Testis (tissue), 3 donors: ENCODE measurements around the gene TC2N. TPM values are rescaled to one million over a fixed set of nuclear protein-coding genes. Genes with fewer than 3 reads are reported as not detected.

Experiments
- DNase-seq: peaks from one replicate; pipeline ENCODE4 v3.0.0-alpha.2; 2019
- H3K27ac ChIP-seq, 2 donors: fragments of 200-600 bp; sonication (generic); one replicate each; pipeline ENCODE4 v1.5.1; 2019
- H3K27me3 ChIP-seq: fragments of 200-600 bp; sonication (generic); one replicate; pipeline ENCODE4 v1.5.1; 2019
- H3K36me3 ChIP-seq: fragments of 200-600 bp; sonication (generic); one replicate; pipeline ENCODE4 v1.5.1; 2017; ENCODE audit warnings: low read depth; ENCODE audit errors: missing control alignments
- H3K4me1 ChIP-seq: fragments of 200-600 bp; sonication (generic); one replicate; pipeline ENCODE4 v1.5.1; 2019
- H3K4me3 ChIP-seq, 2 donors: fragments of 200-600 bp; sonication (generic); one replicate each; pipeline ENCODE4 v1.5.1; 2017 to 2019
- H3K9me3 ChIP-seq: fragments of 200-600 bp; sonication (generic); one replicate; pipeline ENCODE4 v1.5.1; 2017
- POLR2A ChIP-seq: fragments of 450-650 bp; IDR thresholded peaks from one replicate; pipeline ENCODE4 v1.6.1; 2017; ENCODE audit warnings: antibody characterized with exemption, mild to moderate bottlenecking, moderate library complexity
- WGBS, 2 donors: methylation state at CpG; one replicate each; pipeline ENCODE4 v1.1.5; 2018; 5-methylcytosine and 5-hydroxymethylcytosine counted together
- intact Hi-C: fragments of 100-400 bp; cut with DNase I; formaldehyde crosslinking; loops from one replicate; pipeline ENCODE4 v1.15.1; 2023; ENCODE audit warnings: low total_unique reads
- polyA plus RNA-seq: library from polyadenylated mRNA; stranded (reverse); fragments of 350-450 nt; fragmentation: Illumina TruSeq; extraction: RNeasy Lipid Tissue Mini Kit (QIAGEN cat#74804); gene quantifications from one replicate; pipeline ENCODE4 v1.2.3, GENCODE V29; 2014; ENCODE audit warnings: low read depth, low replicate concordance; ENCODE audit not compliant: insufficient read depth
- total RNA-seq, 2 donors: library from RNA; depleted of rRNA; stranded (reverse); fragments of >200 nt; gene quantifications; one replicate each; pipeline ENCODE4 v1.2.3, GENCODE V29; 2016
- TF ChIP-seq, protein P1 (sequence below), 3 experiments: fragments of 450-650 bp in 2 of 3; fragments of 200-600 bp in 1 of 3; sonication (generic) in 1 of 3; IDR thresholded peaks; one replicate each; pipeline ENCODE4 v1.5.1; 2016 to 2019; ENCODE audit warnings: antibody characterized with exemption in 3 of 3, mild to moderate bottlenecking in 2 of 3, moderate library complexity in 1 of 3

Gene TC2N
- total and polyA plus RNA-seq, 3 donors from 2014 or later, result 17.2 to 24.3 (median 19.6) TPM

DNA sequence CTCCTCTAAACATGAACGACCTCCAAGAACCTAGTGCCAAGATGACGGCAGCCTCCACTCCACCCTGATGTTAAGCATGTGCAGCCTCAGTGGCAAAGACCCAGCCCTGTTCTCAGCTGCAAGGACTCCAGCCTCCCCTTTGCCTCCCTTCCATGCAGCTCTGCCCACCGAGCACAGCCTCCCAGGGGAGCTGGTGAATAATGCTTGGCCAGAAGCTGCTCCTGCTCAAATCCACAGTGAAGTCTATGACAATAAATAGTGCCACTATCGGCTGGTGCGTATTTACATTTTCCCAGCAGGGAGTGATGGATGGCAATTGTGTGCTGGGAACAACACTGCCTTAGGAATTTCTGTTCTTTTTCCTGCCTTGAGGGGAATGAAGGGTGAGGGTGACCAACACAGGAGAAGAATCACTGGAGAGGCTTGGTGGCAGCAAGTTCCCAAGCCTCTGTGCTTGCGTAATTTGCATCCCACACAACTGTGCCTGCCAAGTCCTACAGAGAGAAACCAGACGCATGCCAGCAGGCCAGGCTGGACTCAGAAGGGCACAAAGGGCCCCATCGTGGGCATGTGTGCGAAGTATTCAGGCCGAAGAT is 29.9 kb upstream of the TC2N start:
- Histone ChIP-seq H3K4me3 (no peak overlapping the region), H3K4me1 (peaks cover 49% of the 10 kb centered on the region), H3K36me3 (no peaks in the 10 kb centered on the region), H3K9me3 (no peaks in the 10 kb centered on the region), H3K27me3 (no peaks in the 10 kb centered on the region), H3K27ac (peak overlapping the region; percentile 59 to 72)
- intact Hi-C loops, result no loop called here
- TF ChIP-seq POLR2A, result no peak
- TF ChIP-seq, protein P1, sequence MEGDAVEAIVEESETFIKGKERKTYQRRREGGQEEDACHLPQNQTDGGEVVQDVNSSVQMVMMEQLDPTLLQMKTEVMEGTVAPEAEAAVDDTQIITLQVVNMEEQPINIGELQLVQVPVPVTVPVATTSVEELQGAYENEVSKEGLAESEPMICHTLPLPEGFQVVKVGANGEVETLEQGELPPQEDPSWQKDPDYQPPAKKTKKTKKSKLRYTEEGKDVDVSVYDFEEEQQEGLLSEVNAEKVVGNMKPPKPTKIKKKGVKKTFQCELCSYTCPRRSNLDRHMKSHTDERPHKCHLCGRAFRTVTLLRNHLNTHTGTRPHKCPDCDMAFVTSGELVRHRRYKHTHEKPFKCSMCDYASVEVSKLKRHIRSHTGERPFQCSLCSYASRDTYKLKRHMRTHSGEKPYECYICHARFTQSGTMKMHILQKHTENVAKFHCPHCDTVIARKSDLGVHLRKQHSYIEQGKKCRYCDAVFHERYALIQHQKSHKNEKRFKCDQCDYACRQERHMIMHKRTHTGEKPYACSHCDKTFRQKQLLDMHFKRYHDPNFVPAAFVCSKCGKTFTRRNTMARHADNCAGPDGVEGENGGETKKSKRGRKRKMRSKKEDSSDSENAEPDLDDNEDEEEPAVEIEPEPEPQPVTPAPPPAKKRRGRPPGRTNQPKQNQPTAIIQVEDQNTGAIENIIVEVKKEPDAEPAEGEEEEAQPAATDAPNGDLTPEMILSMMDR (IDR thresholded peaks at IDR 0.05), result no peak
- 51 to 53% methylated on average over 7 to 10 of the region's 10 CpGs for WGBS, 2 donors
- DNase-seq, result peak; percentile 89

DNA sequence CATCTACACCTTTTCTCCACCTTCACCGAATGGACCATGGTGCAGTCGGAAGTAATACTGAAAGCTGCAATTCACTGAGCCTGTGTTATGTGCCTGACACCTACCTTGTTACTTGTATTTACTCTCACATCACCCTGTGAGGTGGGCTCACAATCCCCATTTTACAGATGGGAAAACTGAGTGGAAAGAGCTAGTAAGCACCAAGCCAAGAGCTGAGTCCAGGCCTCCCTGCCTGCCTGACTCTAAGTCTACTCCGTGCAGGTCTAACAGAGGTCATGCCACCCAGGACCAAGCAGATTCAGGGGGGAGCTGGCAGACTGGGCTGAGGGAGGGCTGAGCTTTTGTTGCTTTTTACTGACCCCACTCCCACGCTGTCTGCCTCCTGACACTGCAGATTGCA is 29.1 kb upstream of the TC2N start:
- TF ChIP-seq POLR2A, result no peak
- TF ChIP-seq, protein P1 (IDR thresholded peaks at IDR 0.05), result no peak
- Histone ChIP-seq H3K9me3 (no peaks in the 10 kb centered on the region), H3K4me3 (no peak overlapping the region), H3K27me3 (no peaks in the 10 kb centered on the region), H3K36me3 (no peaks in the 10 kb centered on the region), H3K27ac (peak overlapping the region; percentile 59 to 72), H3K4me1 (peaks cover 47% of the 10 kb centered on the region)
- WGBS, 2 donors, result 82 to 88% methylated on average over 4 of the region's 4 CpGs
- DNase-seq, result no peak
- intact Hi-C loops, result no loop called here

DNA sequence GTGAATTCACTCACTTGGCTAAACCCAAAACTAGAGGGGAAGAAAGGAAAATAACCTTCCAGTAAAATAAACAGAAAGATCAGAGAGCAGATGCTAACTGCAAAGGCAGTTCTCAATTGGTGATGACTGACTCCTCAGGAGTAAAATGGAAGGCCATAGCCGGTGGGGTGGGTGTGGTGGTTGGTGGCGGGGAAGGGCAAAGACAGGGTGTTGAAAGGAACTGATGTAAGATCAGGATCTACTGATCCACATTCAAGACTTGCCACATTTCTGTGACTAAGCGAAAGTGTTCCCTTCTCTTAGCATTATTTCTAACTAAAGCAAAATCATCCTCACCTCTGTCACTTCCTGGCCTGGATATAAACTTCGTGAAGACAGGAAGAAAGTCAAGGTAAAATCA is 26.3 kb upstream of the TC2N start:
- H3K4me1 ChIP-seq, result peaks cover 44% of the 10 kb centered on the region
- WGBS, 2 donors, result 89 to 97% methylated on average over 4 of the region's 4 CpGs
- H3K9me3 ChIP-seq, result no peaks in the 10 kb centered on the region
- H3K36me3 ChIP-seq, result no peaks in the 10 kb centered on the region
- DNase-seq, result no peak
- no peaks in the 10 kb centered on the region for H3K27me3 ChIP-seq
- no peak overlapping the region for H3K4me3 ChIP-seq
- TF ChIP-seq, protein P1 (IDR thresholded peaks at IDR 0.05), result no peak
- TF ChIP-seq POLR2A, result no peak
- intact Hi-C loops, result no loop called here
- H3K27ac ChIP-seq, result no peak overlapping the region

DNA sequence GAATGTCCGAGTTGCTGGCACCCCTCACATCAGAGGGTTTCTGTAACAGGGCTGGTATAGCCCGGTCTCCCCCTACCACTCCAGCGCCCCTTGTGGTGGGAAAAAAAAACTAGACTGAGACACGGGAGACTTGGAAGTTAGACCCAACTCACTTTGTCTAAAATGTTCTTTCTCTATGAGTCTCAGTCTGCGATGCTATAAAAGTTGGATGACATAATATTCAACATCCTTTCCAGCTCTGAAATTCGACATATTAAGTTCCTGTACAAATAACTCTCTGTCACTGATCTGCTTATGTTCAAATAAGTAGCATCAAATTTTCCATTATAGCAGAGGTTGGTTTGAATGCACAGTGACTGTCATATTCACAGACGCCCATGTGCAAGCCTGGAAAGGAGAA is 25.7 kb upstream of the TC2N start:
- intact Hi-C loops, result no loop called here
- peaks cover 40% of the 10 kb centered on the region for H3K4me1 ChIP-seq
- no peak for DNase-seq
- H3K36me3 ChIP-seq, result no peaks in the 10 kb centered on the region
- WGBS, 2 donors, result 66 to 68% methylated on average over 7 of the region's 7 CpGs
- H3K4me3 ChIP-seq, result no peak overlapping the region
- H3K27me3 ChIP-seq, result no peaks in the 10 kb centered on the region
- no peak overlapping the region for H3K27ac ChIP-seq
- TF ChIP-seq, protein P1 (IDR thresholded peaks at IDR 0.05), result peak in 1 of 3 experiments; percentile 40
- TF ChIP-seq POLR2A, result no peak
- no peaks in the 10 kb centered on the region for H3K9me3 ChIP-seq

DNA sequence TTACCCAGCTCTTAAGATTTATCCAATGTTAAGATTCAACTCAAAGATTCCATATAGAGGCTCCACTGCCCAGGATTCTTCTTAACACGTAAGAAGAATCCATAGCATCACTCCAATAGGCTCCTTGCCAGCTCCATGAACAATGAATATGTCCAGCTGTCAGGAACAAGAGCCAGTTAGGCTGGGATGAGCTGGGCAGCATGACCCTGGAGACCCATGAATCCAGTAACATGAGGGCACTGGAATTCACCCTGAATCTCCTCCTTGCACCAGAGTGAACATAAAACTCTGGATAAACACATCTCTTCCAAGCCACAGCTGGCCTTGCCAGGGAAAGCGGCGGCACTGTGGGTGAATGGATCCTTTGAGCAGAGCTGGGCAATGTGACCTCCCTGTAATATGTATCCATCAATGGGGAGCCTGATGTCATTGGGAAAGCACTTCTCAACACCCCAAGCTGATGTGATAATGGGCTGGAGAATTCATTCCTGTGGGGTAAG is 24.4 kb upstream of the TC2N start:
- Histone ChIP-seq H3K36me3 (no peaks in the 10 kb centered on the region), H3K27ac (peak overlapping the region in 1 of 2 donors; percentile 77), H3K9me3 (no peaks in the 10 kb centered on the region), H3K4me1 (peaks cover 28% of the 10 kb centered on the region), H3K4me3 (no peak overlapping the region), H3K27me3 (no peaks in the 10 kb centered on the region)
- TF ChIP-seq, protein P1 (IDR thresholded peaks at IDR 0.05), result no peak
- no peak for TF ChIP-seq POLR2A
- intact Hi-C loops, result no loop called here
- DNase-seq, result no peak
- 68 to 72% methylated on average over 3 of the region's 3 CpGs for WGBS, 2 donors
